Mesenchymal stem cell (in vitro differentiated cells and primary cell): ENCODE measurements around the gene RPRD2.

Experiments used
- DNase-seq: peaks from one replicate; pipeline ENCODE4 v3.0.0-alpha.2; 2013
- H2AFZ ChIP-seq: one replicate; pipeline ENCODE4 v1.6.1; 2013; ENCODE audit warnings: low read depth, mild to moderate bottlenecking, control low read depth, inconsistent platforms, low read length, moderate library complexity
- H2AK5ac ChIP-seq: 2 replicates; pipeline ENCODE4 v1.6.1; 2013; ENCODE audit warnings: low read length, moderate library complexity, mild to moderate bottlenecking, inconsistent platforms; ENCODE audit not compliant: severe bottlenecking
- H2BK120ac ChIP-seq: one replicate; pipeline ENCODE4 v1.6.1; 2013; ENCODE audit warnings: low read depth, mild to moderate bottlenecking, inconsistent platforms, low read length, moderate library complexity
- H2BK12ac ChIP-seq, 2 experiments: one replicate each; pipeline ENCODE4 v1.6.1; 2013; ENCODE audit warnings: inconsistent platforms in 2 of 2, low read length in 2 of 2, mild to moderate bottlenecking in 2 of 2, moderate library complexity in 2 of 2, control low read depth in 1 of 2
- H2BK15ac ChIP-seq: one replicate; pipeline ENCODE4 v1.6.1; 2013; ENCODE audit warnings: mild to moderate bottlenecking, low read depth, inconsistent platforms; ENCODE audit not compliant: poor library complexity, severe bottlenecking
- H2BK5ac ChIP-seq: 2 replicates; pipeline ENCODE4 v1.6.1; 2013; ENCODE audit warnings: low read depth, mild to moderate bottlenecking, low read length, control low read depth, inconsistent platforms; ENCODE audit not compliant: poor library complexity, severe bottlenecking
- H3K14ac ChIP-seq, 2 experiments: one replicate each; pipeline ENCODE4 v1.6.1; 2013; ENCODE audit warnings: inconsistent platforms in 2 of 2, low read length in 2 of 2, control low read depth in 1 of 2, mild to moderate bottlenecking in 1 of 2, moderate library complexity in 1 of 2
- H3K18ac ChIP-seq, 2 experiments: one replicate each; pipeline ENCODE4 v1.6.1; 2013; ENCODE audit warnings: inconsistent platforms in 2 of 2, low read length in 2 of 2, control low read depth in 1 of 2, low read depth in 1 of 2, mild to moderate bottlenecking in 1 of 2
- H3K23ac ChIP-seq, 2 experiments: one replicate each; pipeline ENCODE4 v1.6.1; 2013; ENCODE audit warnings: inconsistent platforms in 2 of 2, low read length in 2 of 2, mild to moderate bottlenecking in 2 of 2, moderate library complexity in 2 of 2, control low read depth in 1 of 2
- H3K27ac ChIP-seq: 2 replicates; pipeline ENCODE4 v1.5.1; 2013; ENCODE audit warnings: mild to moderate bottlenecking, moderate library complexity, low read length, control low read depth, inconsistent platforms; ENCODE audit not compliant: poor library complexity, severe bottlenecking
- H3K27me3 ChIP-seq, 2 experiments: 2 replicates each; pipeline versions ENCODE4 v1.6.1 to v1.7.0; 2013; ENCODE audit warnings: low read length in 2 of 2, mild to moderate bottlenecking in 2 of 2, moderate library complexity in 2 of 2, control low read depth in 1 of 2, inconsistent platforms in 1 of 2; ENCODE audit not compliant: control insufficient read depth in 1 of 2, insufficient read depth in 1 of 2
- H3K36me3 ChIP-seq, 2 experiments: 2 replicates each; pipeline versions ENCODE4 v1.6.1 to v1.7.0; 2013; ENCODE audit warnings: low read length in 2 of 2, control low read depth in 1 of 2, inconsistent platforms in 1 of 2, low read depth in 1 of 2, mild to moderate bottlenecking in 1 of 2; ENCODE audit not compliant: insufficient read depth in 2 of 2, control insufficient read depth in 1 of 2
- H3K4ac ChIP-seq, 2 experiments: one replicate each; pipeline ENCODE4 v1.6.1; 2013; ENCODE audit warnings: inconsistent platforms in 2 of 2, low read length in 2 of 2, mild to moderate bottlenecking in 2 of 2, moderate library complexity in 2 of 2, control low read depth in 1 of 2, low read depth in 1 of 2
- H3K4me1 ChIP-seq: 2 replicates; pipeline ENCODE4 v1.6.1; 2013; ENCODE audit warnings: low read depth, low read length, control low read depth; ENCODE audit not compliant: control insufficient read depth, insufficient read depth
- H3K4me2 ChIP-seq: 2 replicates; pipeline ENCODE4 v1.6.1; 2013; ENCODE audit warnings: low read length, mild to moderate bottlenecking, inconsistent platforms; ENCODE audit not compliant: poor library complexity, severe bottlenecking
- H3K4me3 ChIP-seq, 2 experiments: 2 replicates each; pipeline versions ENCODE4 v1.5.1 to v1.7.0; 2013; ENCODE audit warnings: low read length in 2 of 2, mild to moderate bottlenecking in 2 of 2, control low read depth in 1 of 2, low read depth in 1 of 2; ENCODE audit not compliant: insufficient read depth in 1 of 2
- H3K79me1 ChIP-seq: replicated peaks from 2 replicates; pipeline ENCODE4 v1.6.1; 2013; ENCODE audit warnings: mild to moderate bottlenecking, control low read depth, low read length, inconsistent platforms; ENCODE audit not compliant: poor library complexity, severe bottlenecking
- H3K9ac ChIP-seq: 2 replicates; pipeline ENCODE4 v1.7.0; 2013; ENCODE audit warnings: mild to moderate bottlenecking, low read length, moderate library complexity
- H3K9me3 ChIP-seq: 2 replicates; pipeline ENCODE4 v1.7.0; 2013; ENCODE audit warnings: mild to moderate bottlenecking, low read length; ENCODE audit not compliant: control insufficient read depth
- H4K8ac ChIP-seq: one replicate; pipeline ENCODE4 v1.6.1; 2013; ENCODE audit warnings: inconsistent platforms, mild to moderate bottlenecking, low read length, moderate library complexity
- H4K91ac ChIP-seq: one replicate; pipeline ENCODE4 v1.6.1; 2013; ENCODE audit warnings: mild to moderate bottlenecking, low read length, inconsistent platforms
- WGBS: methylation state at CpG from one replicate; pipeline ENCODE4 v1.1.7; 2013; ENCODE audit warnings: mixed read lengths; 5-methylcytosine and 5-hydroxymethylcytosine counted together

RPRD2 gene

DNA sequence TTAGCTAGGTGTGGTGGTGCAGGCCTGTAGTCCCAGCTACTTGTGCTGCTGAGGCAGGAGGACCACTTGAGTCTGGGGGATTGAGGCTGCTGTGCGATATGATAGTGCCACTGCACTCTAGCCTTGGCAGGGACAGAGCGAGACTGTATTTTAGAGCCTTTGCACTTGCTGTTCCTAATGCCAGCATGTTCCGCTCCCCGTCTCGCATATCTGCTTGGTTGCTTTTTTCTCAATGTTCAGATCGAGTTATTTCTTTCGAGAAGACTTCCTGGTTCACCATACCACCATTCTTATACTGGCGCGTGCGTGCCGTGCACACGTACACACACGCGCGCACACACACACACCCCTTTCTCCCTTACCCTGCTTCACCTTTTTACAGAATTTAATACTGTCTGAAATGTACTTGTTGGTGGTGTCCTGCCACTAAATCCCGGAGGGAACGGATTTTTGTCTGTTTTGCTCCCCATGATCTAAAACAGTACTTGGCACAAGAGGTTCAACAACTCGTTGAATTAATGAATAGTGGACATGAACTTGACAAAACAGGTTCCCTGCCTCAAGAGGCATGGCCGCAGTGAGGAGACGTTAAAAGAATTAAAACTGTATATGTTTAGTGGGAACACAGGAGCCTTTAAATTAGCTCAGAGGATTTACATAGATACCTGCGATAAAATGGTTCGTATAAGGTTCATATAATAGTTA is 1.1 kb upstream of the RPRD2 start:
- Histone ChIP-seq H3K36me3 (no peaks in the 10 kb centered on the region), H2BK120ac (no peak overlapping the region), H4K91ac (no peak overlapping the region), H3K79me1 (no peaks in the 10 kb centered on the region), H3K27me3 (no peaks in the 10 kb centered on the region), H3K18ac (no peak overlapping the region), H3K14ac (no peak overlapping the region), H2AK5ac (peak overlapping the region; percentile 44), H3K23ac (no peak overlapping the region), H2BK5ac (no peak overlapping the region), H2BK15ac (no peak overlapping the region), H3K4me2 (no peak overlapping the region), H2BK12ac (peak overlapping the region in 1 of 2 experiments; percentile 21), H3K4me1 (peaks cover 1% of the 10 kb centered on the region), H4K8ac (peak overlapping the region; percentile 83), H3K9ac (peak overlapping the region; percentile 100), H3K27ac (peak overlapping the region; percentile 19), H3K9me3 (no peaks in the 10 kb centered on the region), H2AFZ (no peak overlapping the region), H3K4me3 (peak overlapping the region in 1 of 2 experiments; percentile 91), H3K4ac (peak overlapping the region in 1 of 2 experiments; percentile 82)
- 96% methylated on average over 22 of the region's 22 CpGs for WGBS
- no peak for DNase-seq

DNA sequence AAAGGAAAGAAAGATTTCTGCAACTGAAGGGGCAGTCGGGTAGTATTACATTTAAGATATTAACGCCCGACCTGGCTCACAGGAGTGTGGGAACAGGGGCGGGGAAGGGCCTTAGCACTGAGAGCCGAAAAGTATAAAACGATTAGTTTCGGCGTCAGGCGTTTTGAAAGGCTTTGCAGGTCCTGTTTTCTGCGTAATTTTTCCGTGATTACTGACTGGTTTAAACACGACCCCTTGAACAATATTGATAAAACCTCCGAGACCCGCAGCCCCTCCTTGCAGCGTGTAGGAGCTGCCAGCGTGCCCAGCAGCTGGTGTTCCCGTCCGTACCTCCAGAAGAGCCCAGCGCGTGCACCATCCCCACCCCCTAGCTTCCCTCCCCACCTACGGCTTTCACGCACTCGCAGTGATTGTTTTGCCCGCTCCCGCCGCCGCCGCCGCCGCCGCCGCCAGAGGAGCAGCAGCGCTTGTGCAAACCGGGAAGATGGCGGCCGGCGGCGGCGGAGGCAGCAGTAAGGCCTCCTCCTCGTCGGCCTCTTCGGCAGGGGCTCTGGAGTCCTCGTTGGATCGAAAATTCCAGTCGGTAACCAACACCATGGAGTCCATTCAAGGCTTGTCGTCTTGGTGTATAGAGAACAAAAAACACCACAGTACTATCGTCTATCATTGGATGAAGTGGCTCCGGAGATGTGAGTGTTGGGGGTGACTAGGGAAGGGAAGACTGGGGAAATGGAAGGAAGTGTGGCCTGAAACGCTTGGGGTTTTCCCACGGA is 470 bp downstream of the RPRD2 start:
- H3K4me1 ChIP-seq, result peaks cover 1% of the 10 kb centered on the region
- peak overlapping the region; percentile 67 for H4K8ac ChIP-seq
- peak; percentile 91 for DNase-seq
- H3K4me3 ChIP-seq, result peak overlapping the region; percentile 77 to 91
- H2AFZ ChIP-seq, result peak overlapping the region; percentile 36
- no peaks in the 10 kb centered on the region for H3K27me3 ChIP-seq
- peak overlapping the region; percentile 49 for H2AK5ac ChIP-seq
- H2BK5ac ChIP-seq, result peak overlapping the region; percentile 96
- WGBS, result under 1% methylated on average over 36 of the region's 50 CpGs
- H3K4me2 ChIP-seq, result peak overlapping the region; percentile 72
- H2BK15ac ChIP-seq, result peak overlapping the region; percentile 74
- H3K18ac ChIP-seq, result peak overlapping the region; percentile 23 to 94
- peak overlapping the region; percentile 100 for H3K9ac ChIP-seq
- peak overlapping the region in 1 of 2 experiments; percentile 40 for H3K23ac ChIP-seq
- H2BK12ac ChIP-seq, result no peak overlapping the region
- H3K4ac ChIP-seq, result peak overlapping the region; percentile 15 to 96
- no peaks in the 10 kb centered on the region for H3K79me1 ChIP-seq
- H2BK120ac ChIP-seq, result peak overlapping the region; percentile 75
- H3K14ac ChIP-seq, result peak overlapping the region in 1 of 2 experiments; percentile 77
- H3K36me3 ChIP-seq, result peaks cover 0 to 3% of the 10 kb centered on the region in 2 experiments
- H4K91ac ChIP-seq, result peak overlapping the region; percentile 67
- peak overlapping the region; percentile 93 for H3K27ac ChIP-seq
- no peaks in the 10 kb centered on the region for H3K9me3 ChIP-seq

DNA sequence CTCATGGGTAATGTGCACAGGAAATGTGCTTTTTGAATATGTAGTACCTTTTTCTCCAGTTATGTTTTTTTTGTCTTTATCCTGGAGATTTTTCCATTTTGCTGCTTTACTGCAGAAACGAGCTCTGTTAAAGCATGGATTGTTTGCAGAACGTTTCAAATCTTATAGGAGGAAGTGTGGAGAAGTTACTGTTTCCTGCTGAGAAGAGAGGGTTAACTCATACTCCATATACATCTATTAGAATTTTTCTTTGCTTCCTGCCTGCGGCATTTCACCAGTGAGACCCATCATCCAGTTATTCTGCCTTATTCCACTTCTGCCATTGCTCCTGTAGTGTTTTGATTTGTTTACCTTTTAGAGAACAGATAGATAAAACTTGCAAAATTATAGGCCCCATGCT is 2.0 kb downstream of the RPRD2 start:
- H3K79me1 ChIP-seq, result no peaks in the 10 kb centered on the region
- H3K4me3 ChIP-seq, result peak overlapping the region; percentile 58 to 91
- no peak overlapping the region for H2BK120ac ChIP-seq
- WGBS, result no CpG with 5 or more reads among the region's 3 CpGs
- no peak overlapping the region for H2BK12ac ChIP-seq
- peaks cover 1% of the 10 kb centered on the region for H3K4me1 ChIP-seq
- no peak overlapping the region for H2BK15ac ChIP-seq
- no peak overlapping the region for H2AK5ac ChIP-seq
- peaks cover 0 to 3% of the 10 kb centered on the region in 2 experiments for H3K36me3 ChIP-seq
- no peaks in the 10 kb centered on the region for H3K27me3 ChIP-seq
- peak overlapping the region; percentile 100 for H3K9ac ChIP-seq
- no peaks in the 10 kb centered on the region for H3K9me3 ChIP-seq
- peak overlapping the region; percentile 57 for H3K4me2 ChIP-seq
- peak overlapping the region; percentile 93 for H3K27ac ChIP-seq
- no peak overlapping the region for H4K91ac ChIP-seq
- H2AFZ ChIP-seq, result no peak overlapping the region
- H3K14ac ChIP-seq, result no peak overlapping the region
- H3K23ac ChIP-seq, result no peak overlapping the region
- peak; percentile 19 for DNase-seq
- no peak overlapping the region for H3K18ac ChIP-seq
- no peak overlapping the region for H4K8ac ChIP-seq
- no peak overlapping the region for H2BK5ac ChIP-seq
- no peak overlapping the region for H3K4ac ChIP-seq
